Measurements from ENCODE around the gene ADAMTS17. TPM values are rescaled to one million over a fixed set of nuclear protein-coding genes. Genes with fewer than 3 reads are reported as not detected.

ADAMTS17 gene
- total and polyA plus RNA-seq, 11 donors: 0.30 to 2.4 (median 1.2) TPM

- no peak overlapping the region for H3K4me3 ChIP-seq
- H3K36me3 ChIP-seq: no peaks in the 10 kb centered on the region
- intact Hi-C loops (cut with DNase I): no loop called here
- H3K27ac ChIP-seq: no peak overlapping the region
- H3K27me3 ChIP-seq: peaks cover 0 to 4% (median 0%) of the 10 kb centered on the region in 9 donors
- no peaks in the 10 kb centered on the region for H3K9me3 ChIP-seq
- TF ChIP-seq POLR2A (IDR thresholded peaks at IDR 0.05): no peak
- TF ChIP-seq, protein P1, sequence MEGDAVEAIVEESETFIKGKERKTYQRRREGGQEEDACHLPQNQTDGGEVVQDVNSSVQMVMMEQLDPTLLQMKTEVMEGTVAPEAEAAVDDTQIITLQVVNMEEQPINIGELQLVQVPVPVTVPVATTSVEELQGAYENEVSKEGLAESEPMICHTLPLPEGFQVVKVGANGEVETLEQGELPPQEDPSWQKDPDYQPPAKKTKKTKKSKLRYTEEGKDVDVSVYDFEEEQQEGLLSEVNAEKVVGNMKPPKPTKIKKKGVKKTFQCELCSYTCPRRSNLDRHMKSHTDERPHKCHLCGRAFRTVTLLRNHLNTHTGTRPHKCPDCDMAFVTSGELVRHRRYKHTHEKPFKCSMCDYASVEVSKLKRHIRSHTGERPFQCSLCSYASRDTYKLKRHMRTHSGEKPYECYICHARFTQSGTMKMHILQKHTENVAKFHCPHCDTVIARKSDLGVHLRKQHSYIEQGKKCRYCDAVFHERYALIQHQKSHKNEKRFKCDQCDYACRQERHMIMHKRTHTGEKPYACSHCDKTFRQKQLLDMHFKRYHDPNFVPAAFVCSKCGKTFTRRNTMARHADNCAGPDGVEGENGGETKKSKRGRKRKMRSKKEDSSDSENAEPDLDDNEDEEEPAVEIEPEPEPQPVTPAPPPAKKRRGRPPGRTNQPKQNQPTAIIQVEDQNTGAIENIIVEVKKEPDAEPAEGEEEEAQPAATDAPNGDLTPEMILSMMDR (IDR thresholded peaks at IDR 0.05): no peak
- no peak for ATAC-seq
- WGBS, 4 donors: 93 to 96% (median 94%) methylated on average over 10 of the region's 10 CpGs
- no peak for DNase-seq
- H3K4me1 ChIP-seq: no peaks in the 10 kb centered on the region
These were observed 146.8 kb downstream of the ADAMTS17 start for GRCh38 chr15:100194996-100195395.

GRCh38 chr15:100193277-100193860, 148.4 kb downstream of the ADAMTS17 start:
- no peak overlapping the region for H3K27ac ChIP-seq
- ATAC-seq (no peak), DNase-seq (no peak)
- 94 to 96% (median 95%) methylated on average over 21 of the region's 21 CpGs for WGBS, 4 donors
- peaks cover 0 to 4% (median 0%) of the 10 kb centered on the region in 9 donors for H3K27me3 ChIP-seq
- no peaks in the 10 kb centered on the region for H3K9me3 ChIP-seq
- TF ChIP-seq, protein P1 (IDR thresholded peaks at IDR 0.05): no peak
- no peak for TF ChIP-seq POLR2A (IDR thresholded peaks at IDR 0.05)
- no peak overlapping the region for H3K4me3 ChIP-seq
- H3K36me3 ChIP-seq: no peaks in the 10 kb centered on the region
- intact Hi-C loops (cut with DNase I): no loop called here
- H3K4me1 ChIP-seq: no peaks in the 10 kb centered on the region

- 70 to 84% (median 77%) methylated on average over 14 of the region's 14 CpGs for WGBS, 4 donors
- H3K4me3 ChIP-seq: no peak overlapping the region
- H3K27ac ChIP-seq: no peak overlapping the region
- DNase-seq: no peak
- TF ChIP-seq, protein P1 (IDR thresholded peaks at IDR 0.05): no peak
- no peak for TF ChIP-seq POLR2A (IDR thresholded peaks at IDR 0.05)
- no peaks in the 10 kb centered on the region for H3K36me3 ChIP-seq
- intact Hi-C loops (cut with DNase I): no loop called here
- no peaks in the 10 kb centered on the region for H3K9me3 ChIP-seq
- H3K4me1 ChIP-seq: no peaks in the 10 kb centered on the region
- peaks cover 0 to 4% (median 0%) of the 10 kb centered on the region in 9 donors for H3K27me3 ChIP-seq
- no peak for ATAC-seq
These were observed 149.4 kb downstream of the ADAMTS17 start for GRCh38 chr15:100192097-100193080.

DNA sequence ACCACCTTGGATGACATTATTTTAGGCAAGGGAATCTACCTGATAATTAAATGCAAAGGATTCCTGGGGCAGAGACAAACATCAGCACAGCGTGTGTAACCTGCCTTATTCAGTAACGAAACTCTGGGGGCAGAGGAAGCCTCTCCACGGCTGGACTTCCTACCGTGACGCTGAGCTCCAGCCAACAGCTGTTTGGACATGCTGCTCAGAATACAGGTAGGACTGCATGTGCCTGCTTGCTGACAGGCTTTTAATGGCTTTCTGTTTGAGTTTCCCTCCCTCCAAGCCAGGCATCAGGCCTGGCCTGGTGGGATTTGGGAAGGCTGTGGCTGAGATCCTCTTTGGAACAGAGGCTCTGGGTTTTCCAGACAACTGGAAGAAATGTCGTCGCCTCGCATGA, 150.6 kb downstream of the ADAMTS17 start:
- TF ChIP-seq POLR2A (IDR thresholded peaks at IDR 0.05): no peak
- TF ChIP-seq, protein P1 (IDR thresholded peaks at IDR 0.05): no peak
- no peak for DNase-seq
- no peak for ATAC-seq
- no peaks in the 10 kb centered on the region for H3K4me1 ChIP-seq
- WGBS, 4 donors: 66 to 82% (median 74%) methylated on average over 6 to 8 of the region's 8 CpGs
- H3K9me3 ChIP-seq: no peaks in the 10 kb centered on the region
- intact Hi-C loops (cut with DNase I): no loop called here
- H3K36me3 ChIP-seq: no peaks in the 10 kb centered on the region
- H3K4me3 ChIP-seq: no peak overlapping the region
- peaks cover 0 to 4% (median 0%) of the 10 kb centered on the region in 9 donors for H3K27me3 ChIP-seq
- H3K27ac ChIP-seq: no peak overlapping the region

Data from heart left ventricle (tissue), 16 donors.